ENCODE results near the gene STEAP3. TPM values are rescaled to one million over a fixed set of nuclear protein-coding genes. Genes with fewer than 3 reads are reported as not detected.
A peak's percentile ranks its signal among the peaks of the same experiment; 100 is the strongest.

The STEAP3 gene
- total RNA-seq, 2 donors from 2014 or later = 17.9 to 31.4 TPM

- Histone ChIP-seq H3K9me3 (no peaks in the 10 kb centered on the region), H3K27ac (no peak overlapping the region), H3K27me3 (replicated peaks; ENCODE audit: insufficient read depth) (no peaks in the 10 kb centered on the region), H3K36me3 (no peaks in the 10 kb centered on the region), H3K4me3 (no peak overlapping the region), H3K4me1 (ENCODE audit: control insufficient read depth in 1 of 2, low read depth in 2 of 2) (peaks cover 0 to 2% of the 10 kb centered on the region in 2 donors)
- ATAC-seq (ENCODE audit: insufficient number of reproducible peaks, low FRiP score, low read depth) (no peak), DNase-seq (ENCODE audit: low spot score) (no peak)
- TF ChIP-seq CTCF (IDR thresholded peaks at IDR 0.05) = no peak
Observed at GRCh38 chr2:119234021-119235019, 10.7 kb downstream of the STEAP3 start.

- Histone ChIP-seq H3K9me3 (no peaks in the 10 kb centered on the region), H3K27ac (no peak overlapping the region), H3K27me3 (replicated peaks; ENCODE audit: insufficient read depth) (no peaks in the 10 kb centered on the region), H3K36me3 (no peaks in the 10 kb centered on the region), H3K4me1 (ENCODE audit: control insufficient read depth in 1 of 2, low read depth in 2 of 2) (peaks cover 2 to 20% of the 10 kb centered on the region in 2 donors), H3K4me3 (no peak overlapping the region)
- no peak for TF ChIP-seq CTCF (IDR thresholded peaks at IDR 0.05)
- no peak for ATAC-seq (ENCODE audit: insufficient number of reproducible peaks, low FRiP score, low read depth)
- no peak for DNase-seq (ENCODE audit: low spot score)
Observed at GRCh38 chr2:119236796-119237195, 13.2 kb downstream of the STEAP3 start.

- DNase-seq (ENCODE audit: low spot score) (peak; percentile 13), ATAC-seq (ENCODE audit: insufficient number of reproducible peaks, low FRiP score, low read depth) (no peak)
- Histone ChIP-seq H3K36me3 (no peaks in the 10 kb centered on the region), H3K27me3 (replicated peaks; ENCODE audit: insufficient read depth) (no peaks in the 10 kb centered on the region), H3K4me3 (no peak overlapping the region), H3K4me1 (ENCODE audit: control insufficient read depth in 1 of 2, low read depth in 2 of 2) (peaks cover 2 to 20% of the 10 kb centered on the region in 2 donors), H3K9me3 (no peaks in the 10 kb centered on the region), H3K27ac (peak overlapping the region; percentile 72 to 75)
- TF ChIP-seq CTCF (IDR thresholded peaks at IDR 0.05) = no peak
Observed at GRCh38 chr2:119240311-119241204, 16.9 kb downstream of the STEAP3 start.

- Histone ChIP-seq H3K27me3 (replicated peaks; ENCODE audit: insufficient read depth) (no peaks in the 10 kb centered on the region), H3K36me3 (no peaks in the 10 kb centered on the region), H3K4me1 (ENCODE audit: control insufficient read depth in 1 of 2, low read depth in 2 of 2) (peaks cover 2 to 20% of the 10 kb centered on the region in 2 donors), H3K9me3 (no peaks in the 10 kb centered on the region), H3K4me3 (no peak overlapping the region), H3K27ac (peak overlapping the region; percentile 72 to 75)
- DNase-seq (ENCODE audit: low spot score) (no peak), ATAC-seq (ENCODE audit: insufficient number of reproducible peaks, low FRiP score, low read depth) (no peak)
- no peak for TF ChIP-seq CTCF (IDR thresholded peaks at IDR 0.05)
Observed at GRCh38 chr2:119241205-119241532, 17.5 kb downstream of the STEAP3 start.

All from thoracic aorta (tissue), 2 donors.